T-cell (primary cell): ENCODE data around the gene BPGM. TPM values are rescaled to one million over a fixed set of nuclear protein-coding genes. Genes with fewer than 3 reads are reported as not detected.
A peak's percentile ranks its signal among the peaks of the same experiment; 100 is the strongest.

ENCODE experiments used
- ATAC-seq, 4 experiments: fragments of 200-7000 bp in 3 of 4; fragments of 150-1000 bp in 1 of 4; cut with Tn5 transposase; replicated peaks in 1 of 4; 1 replicate in 3 of 4; 2 replicates in 1 of 4; pipeline ENCODE4 v1.10.0; 2021; ENCODE audit warnings: moderate library complexity in 3 of 4, mild to moderate bottlenecking in 2 of 4, moderate number of reproducible peaks in 1 of 4
- CTCF ChIA-PET, 2 donors: fragments of 300-600 bp; sonication (Branson Sonifier 250); formaldehyde crosslinking; loops; one replicate each; lab custom pipeline; 2022; ENCODE audit warnings: antibody characterized with exemption in 2 of 2; lab: Charles Lee
- POLR2A ChIA-PET, 2 donors: fragments of 300-600 bp; sonication (Branson Sonifier 250); formaldehyde crosslinking; loops; one replicate each; lab custom pipeline; 2022; ENCODE audit warnings: antibody characterized with exemption in 2 of 2; lab: Charles Lee
- DNase-seq, 35 experiments: peaks; one replicate each; pipeline versions ENCODE4 v3.0.0 to v3.0.0-alpha.2; 2013 to 2023
- H3K27ac ChIP-seq: one replicate; pipeline ENCODE4 v1.5.1; 2013; ENCODE audit warnings: low read length
- H3K27me3 ChIP-seq, 2 experiments: replicated peaks in 1 of 2; 1 replicate in 1 of 2; 2 replicates in 1 of 2; pipeline versions ENCODE4 v1.6.1 to v1.7.0; 2013; ENCODE audit warnings: low read length in 1 of 2, mixed read lengths in 1 of 2; ENCODE audit not compliant: control insufficient read depth in 2 of 2, insufficient read depth in 2 of 2; ENCODE audit errors: extremely low read depth in 1 of 2
- H3K36me3 ChIP-seq, 2 donors: 1 replicate in 1 of 2; 2 replicates in 1 of 2; pipeline versions ENCODE4 v1.6.1 to v1.7.0; 2013; ENCODE audit warnings: low read length in 1 of 2; ENCODE audit not compliant: control insufficient read depth in 2 of 2, insufficient read depth in 1 of 2; ENCODE audit errors: extremely low read depth in 1 of 2
- H3K4me1 ChIP-seq, 2 experiments: 1 replicate in 1 of 2; 2 replicates in 1 of 2; pipeline versions ENCODE4 v1.6.1 to v1.7.0; 2013; ENCODE audit warnings: low read length in 2 of 2, mixed read lengths in 1 of 2; ENCODE audit not compliant: insufficient read depth in 2 of 2, control insufficient read depth in 1 of 2; ENCODE audit errors: extremely low read depth in 1 of 2
- H3K4me3 ChIP-seq, 2 donors: 1 replicate in 1 of 2; 2 replicates in 1 of 2; pipeline versions ENCODE4 v1.5.1 to v1.7.0; 2013; ENCODE audit warnings: mild to moderate bottlenecking in 2 of 2, low read length in 1 of 2, moderate library complexity in 1 of 2; ENCODE audit not compliant: control insufficient read depth in 1 of 2; ENCODE audit errors: extremely low read depth in 1 of 2
- H3K9me3 ChIP-seq: 2 replicates; pipeline ENCODE4 v1.7.0; 2013
- H3K27ac Mint-ChIP-seq, 2 donors: one replicate each; pipeline ENCODE4 v1.8.0; 2020 to 2021; ENCODE audit warnings: mild to moderate bottlenecking in 2 of 2, mixed read lengths in 2 of 2
- H3K27me3 Mint-ChIP-seq, 2 donors: one replicate each; pipeline ENCODE4 v1.8.0; 2021 to 2022; ENCODE audit warnings: mixed read lengths in 2 of 2
- H3K36me3 Mint-ChIP-seq: one replicate; pipeline ENCODE4 v1.8.0; 2021; ENCODE audit warnings: mixed read lengths
- H3K4me1 Mint-ChIP-seq, 3 donors: one replicate each; pipeline ENCODE4 v1.8.0; 2020 to 2022; ENCODE audit warnings: mixed read lengths in 3 of 3, mild to moderate bottlenecking in 1 of 3
- H3K4me3 Mint-ChIP-seq, 3 donors: one replicate each; pipeline ENCODE4 v1.8.0; 2020 to 2022; ENCODE audit warnings: mild to moderate bottlenecking in 3 of 3, mixed read lengths in 3 of 3, moderate library complexity in 3 of 3
- H3K9me3 Mint-ChIP-seq, 3 donors: one replicate each; pipeline ENCODE4 v1.8.0; 2020 to 2022; ENCODE audit warnings: mixed read lengths in 3 of 3
- WGBS: methylation state at CpG from one replicate; pipeline ENCODE4 v1.1.5; 2013; ENCODE audit warnings: missing lambda C conversion rate; ENCODE audit not compliant: insufficient coverage; 5-methylcytosine and 5-hydroxymethylcytosine counted together
- total RNA-seq, 35 experiments: library from RNA in 6 of 35; stranded (reverse) in 6 of 35; fragments of 120-200 nt in 1 of 35; gene quantifications; one replicate each; pipeline versions ENCODE4 v1.2.1 to v1.2.4 and lab custom pipeline; 2013 to 2026

The BPGM gene
- total RNA-seq, 5 donors from 2014 or later (not counting 1 experiment from before 2014, with no cell fraction given) = 16.4 to 20.3 (median 18.3) TPM

DNA sequence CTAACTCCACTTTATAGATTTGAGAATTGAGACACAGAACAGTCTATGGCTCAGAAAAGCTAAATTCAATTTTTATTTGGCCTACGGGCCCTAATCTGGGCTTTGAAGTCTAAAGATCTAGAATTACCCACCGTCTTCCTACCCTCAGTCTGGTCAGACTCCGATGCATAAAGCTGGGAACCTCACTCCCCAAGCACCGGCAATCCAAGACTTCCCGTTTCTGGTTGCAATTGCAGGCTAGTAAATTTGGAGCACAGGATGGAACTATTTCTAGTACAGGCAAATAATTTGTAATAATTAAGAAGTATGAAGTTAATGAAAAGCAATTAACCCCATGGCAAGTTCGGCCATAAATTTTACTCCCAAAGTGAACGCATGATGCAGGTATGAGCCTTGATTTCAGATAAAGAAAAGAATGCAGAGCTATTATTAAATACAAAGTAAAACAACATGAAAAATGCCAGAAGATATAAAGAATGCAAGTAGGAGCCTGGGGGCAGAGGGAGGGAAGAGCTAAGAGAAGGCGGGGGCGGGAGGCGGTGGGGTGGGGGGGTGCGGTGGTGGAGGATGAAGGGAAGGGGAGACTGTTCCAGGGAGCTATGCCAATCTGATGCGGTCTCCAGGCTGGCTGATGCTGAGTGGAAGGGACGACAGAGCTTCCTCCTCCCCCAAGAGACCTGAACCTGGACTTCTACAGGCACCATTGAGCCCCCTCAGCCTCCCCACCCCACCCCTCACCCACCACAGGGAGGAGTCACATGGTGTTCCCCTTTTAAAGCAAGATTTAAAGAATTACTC lies 45.1 kb downstream of the BPGM start:
- Histone ChIP-seq H3K27me3 (peaks cover 0 to 4% of the 10 kb centered on the region in 2 experiments), H3K4me3 (no peak overlapping the region), H3K36me3 (no peaks in the 10 kb centered on the region), H3K9me3 (no peaks in the 10 kb centered on the region), H3K4me1 (peaks cover 2 to 4% of the 10 kb centered on the region in 2 experiments), H3K27ac (no peak overlapping the region)
- Mint-ChIP-seq H3K9me3 (no peaks in the 10 kb centered on the region), H3K27ac (no peak overlapping the region), H3K27me3 (peaks cover 0 to 4% of the 10 kb centered on the region in 2 donors), H3K4me3 (no peak overlapping the region), H3K4me1 (peaks cover 7 to 23% (median 13%) of the 10 kb centered on the region in 3 donors), H3K36me3 (no peaks in the 10 kb centered on the region)
- DNase-seq (no peak), ATAC-seq (no peak)
- POLR2A ChIA-PET = interaction anchor here in 1 of 2 donors (0.6 kb wide), 1 partner anchor 220 kb away, joined by 7 read pairs; no protein-coding TSS in a partner anchor
- CTCF ChIA-PET = interaction anchor here in 1 of 2 donors (1.4 kb wide), 1 partner anchor 59 kb away, joined by 4 read pairs; no protein-coding TSS in a partner anchor
- WGBS = no CpG with 5 or more reads among the region's 13 CpGs

- ChIA-PET POLR2A (no interaction called here), CTCF (interaction anchor here in 1 of 2 donors (1.4 kb wide), 1 partner anchor 60 kb away, joined by 4 read pairs; no protein-coding TSS in a partner anchor)
- H3K36me3 Mint-ChIP-seq = no peaks in the 10 kb centered on the region
- Histone ChIP-seq H3K4me3 (no peak overlapping the region), H3K27ac (no peak overlapping the region), H3K9me3 (no peaks in the 10 kb centered on the region), H3K27me3 (peaks cover 0 to 4% of the 10 kb centered on the region in 2 experiments), H3K4me1 (peaks cover 2 to 4% of the 10 kb centered on the region in 2 experiments), H3K36me3 (no peaks in the 10 kb centered on the region)
- WGBS = 20% methylated on average over 1 of the region's 2 CpGs
- ATAC-seq = no peak
- no peak overlapping the region for H3K27ac Mint-ChIP-seq
- H3K9me3 Mint-ChIP-seq = no peaks in the 10 kb centered on the region
- H3K4me1 Mint-ChIP-seq = peaks cover 7 to 23% (median 13%) of the 10 kb centered on the region in 3 donors
- H3K4me3 Mint-ChIP-seq = no peak overlapping the region
- no peak for DNase-seq
- peaks cover 0 to 4% of the 10 kb centered on the region in 2 donors for H3K27me3 Mint-ChIP-seq
These were observed 45.7 kb downstream of the BPGM start for GRCh38 chr7:134692344-134692705.

- H3K4me3 Mint-ChIP-seq = no peak overlapping the region
- 89% methylated on average over 3 of the region's 4 CpGs for WGBS
- ChIA-PET POLR2A (interaction anchor here in 1 of 2 donors (0.6 kb wide), 1 partner anchor 301 kb away, joined by 3 read pairs; no protein-coding TSS in a partner anchor), CTCF (interaction anchor here in 1 of 2 donors (0.8 kb wide), 1 partner anchor 60 kb away, joined by 3 read pairs; no protein-coding TSS in a partner anchor)
- H3K27me3 Mint-ChIP-seq = peaks cover 0 to 4% of the 10 kb centered on the region in 2 donors
- H3K27ac Mint-ChIP-seq = no peak overlapping the region
- ATAC-seq (peak; percentile 56 to 86 (median 70)), DNase-seq (peak in 3 of 35 experiments; percentile 6 to 18 (median 12))
- no peaks in the 10 kb centered on the region for H3K36me3 ChIP-seq
- H3K9me3 ChIP-seq = no peaks in the 10 kb centered on the region
- peaks cover 7 to 23% (median 13%) of the 10 kb centered on the region in 3 donors for H3K4me1 Mint-ChIP-seq
- H3K4me1 ChIP-seq = peaks cover 2 to 4% of the 10 kb centered on the region in 2 experiments
- H3K27ac ChIP-seq = no peak overlapping the region
- H3K4me3 ChIP-seq = no peak overlapping the region
- peaks cover 0 to 4% of the 10 kb centered on the region in 2 experiments for H3K27me3 ChIP-seq
- H3K9me3 Mint-ChIP-seq = no peaks in the 10 kb centered on the region
- H3K36me3 Mint-ChIP-seq = no peaks in the 10 kb centered on the region
These were observed 46.6 kb downstream of the BPGM start for GRCh38 chr7:134693256-134693655.

- peaks cover 7 to 23% (median 13%) of the 10 kb centered on the region in 3 donors for H3K4me1 Mint-ChIP-seq
- Histone ChIP-seq H3K27ac (no peak overlapping the region), H3K36me3 (no peaks in the 10 kb centered on the region), H3K9me3 (no peaks in the 10 kb centered on the region), H3K27me3 (peaks cover 0 to 4% of the 10 kb centered on the region in 2 experiments), H3K4me3 (no peak overlapping the region), H3K4me1 (peaks cover 2 to 4% of the 10 kb centered on the region in 2 experiments)
- no peaks in the 10 kb centered on the region for H3K36me3 Mint-ChIP-seq
- peaks cover 0 to 4% of the 10 kb centered on the region in 2 donors for H3K27me3 Mint-ChIP-seq
- DNase-seq = no peak
- no peak for ATAC-seq
- H3K27ac Mint-ChIP-seq = no peak overlapping the region
- CTCF ChIA-PET = no interaction called here
- WGBS = 100% methylated on average over 1 of the region's 7 CpGs
- H3K4me3 Mint-ChIP-seq = no peak overlapping the region
- H3K9me3 Mint-ChIP-seq = no peaks in the 10 kb centered on the region
- POLR2A ChIA-PET = no interaction called here
These were observed 47.6 kb downstream of the BPGM start for GRCh38 chr7:134694299-134694698.

GRCh38 chr7:134694767-134695166 lies 48.1 kb downstream of the BPGM start:
- Mint-ChIP-seq H3K4me3 (no peak overlapping the region), H3K27ac (no peak overlapping the region), H3K27me3 (peaks cover 0 to 4% of the 10 kb centered on the region in 2 donors), H3K9me3 (no peaks in the 10 kb centered on the region), H3K36me3 (no peaks in the 10 kb centered on the region), H3K4me1 (peaks cover 7 to 23% (median 13%) of the 10 kb centered on the region in 3 donors)
- ATAC-seq = no peak
- WGBS = no CpG with 5 or more reads among the region's 2 CpGs
- no peak for DNase-seq
- ChIA-PET CTCF (no interaction called here), POLR2A (no interaction called here)
- H3K36me3 ChIP-seq = no peaks in the 10 kb centered on the region
- no peak overlapping the region for H3K4me3 ChIP-seq
- H3K27me3 ChIP-seq = peaks cover 0 to 4% of the 10 kb centered on the region in 2 experiments
- no peak overlapping the region for H3K27ac ChIP-seq
- H3K9me3 ChIP-seq = no peaks in the 10 kb centered on the region
- peaks cover 2 to 4% of the 10 kb centered on the region in 2 experiments for H3K4me1 ChIP-seq

DNA sequence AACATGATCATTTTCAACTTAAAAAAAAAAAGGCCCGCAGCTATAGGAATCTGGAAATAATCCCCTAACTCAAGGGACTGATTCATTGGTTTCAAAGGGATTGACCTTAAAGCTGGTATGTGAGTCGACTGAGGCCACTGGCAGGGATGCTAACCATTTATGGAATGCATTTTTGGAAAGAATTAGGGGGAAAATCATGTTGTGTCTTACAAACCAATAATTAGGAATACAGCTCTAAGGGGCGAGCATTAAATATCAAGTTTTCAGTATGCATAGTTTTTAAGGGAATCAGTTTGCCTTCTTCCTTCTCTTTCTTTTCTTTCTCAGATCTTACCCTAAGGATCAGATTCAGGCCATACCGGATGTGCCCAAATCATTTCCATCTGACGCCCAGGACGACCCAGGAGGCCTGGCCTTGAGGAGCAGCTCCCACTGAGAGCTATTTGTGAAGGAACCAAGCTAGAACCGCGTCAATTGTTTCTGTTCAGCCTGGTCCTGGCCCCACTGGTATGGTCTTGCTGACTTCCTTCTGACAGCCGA lies 48.7 kb downstream of the BPGM start:
- peaks cover 0 to 4% of the 10 kb centered on the region in 2 donors for H3K27me3 Mint-ChIP-seq
- Histone ChIP-seq H3K4me3 (no peak overlapping the region), H3K4me1 (peaks cover 2 to 4% of the 10 kb centered on the region in 2 experiments), H3K27me3 (peaks cover 0 to 4% of the 10 kb centered on the region in 2 experiments), H3K27ac (no peak overlapping the region), H3K36me3 (no peaks in the 10 kb centered on the region), H3K9me3 (no peaks in the 10 kb centered on the region)
- CTCF ChIA-PET = interaction anchor here in 1 of 2 donors (0.8 kb wide), 1 partner anchor 62 kb away, joined by 6 read pairs; no protein-coding TSS in a partner anchor
- H3K4me3 Mint-ChIP-seq = no peak overlapping the region
- H3K36me3 Mint-ChIP-seq = no peaks in the 10 kb centered on the region
- DNase-seq (no peak), ATAC-seq (no peak)
- POLR2A ChIA-PET = no interaction called here
- H3K4me1 Mint-ChIP-seq = peaks cover 7 to 20% (median 13%) of the 10 kb centered on the region in 3 donors
- H3K27ac Mint-ChIP-seq = no peak overlapping the region
- 94% methylated on average over 6 of the region's 9 CpGs for whole genome bisulfite sequencing
- H3K9me3 Mint-ChIP-seq = no peaks in the 10 kb centered on the region
